Fibroblast of skin of back (primary cell): ENCODE measurements around the gene CHKB.
A peak's percentile ranks its signal among the peaks of the same experiment; 100 is the strongest.
"Not testable (repeated sequence)": the region's sequence is repeated elsewhere in the genome, so short reads cannot be mapped to it uniquely, and the experiment has no call there.

Source experiments
- DNase-seq: peaks from one replicate; pipeline ENCODE4 v3.0.0-alpha.2; 2013

The CHKB gene

GRCh38 chr22:50612168-50612527 lies 29.5 kb upstream of the CHKB start:
- DNase-seq, result no peak

GRCh38 chr22:50611341-50612060 lies 28.9 kb upstream of the CHKB start:
- no peak for DNase-seq

GRCh38 chr22:50610581-50610980 lies 27.9 kb upstream of the CHKB start:
- DNase-seq, result no peak

GRCh38 chr22:50610041-50610451 lies 27.4 kb upstream of the CHKB start:
- no peak for DNase-seq

DNA sequence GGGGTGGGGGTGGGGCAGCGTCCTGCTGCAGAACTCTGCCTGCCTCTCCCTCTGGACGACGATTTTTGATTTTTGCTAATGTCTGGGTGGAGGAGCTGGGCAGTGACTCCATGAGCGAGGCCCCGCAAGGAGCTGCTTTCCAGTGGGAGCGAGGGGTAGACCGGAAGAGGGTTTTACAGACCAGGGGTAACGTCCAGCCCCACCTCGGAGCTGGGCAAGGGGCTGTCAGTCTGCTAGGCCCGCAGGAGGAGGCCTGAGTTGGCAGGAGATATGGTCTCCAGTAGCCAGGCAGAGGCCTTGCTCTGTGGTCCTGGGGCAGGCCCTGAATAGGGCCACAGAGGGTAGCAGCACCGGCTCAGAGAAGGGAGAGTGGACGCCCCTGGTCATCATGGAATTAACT lies 26.9 kb upstream of the CHKB start:
- no peak for DNase-seq

GRCh38 chr22:50608996-50609395 lies 26.3 kb upstream of the CHKB start:
- no peak for DNase-seq

DNA sequence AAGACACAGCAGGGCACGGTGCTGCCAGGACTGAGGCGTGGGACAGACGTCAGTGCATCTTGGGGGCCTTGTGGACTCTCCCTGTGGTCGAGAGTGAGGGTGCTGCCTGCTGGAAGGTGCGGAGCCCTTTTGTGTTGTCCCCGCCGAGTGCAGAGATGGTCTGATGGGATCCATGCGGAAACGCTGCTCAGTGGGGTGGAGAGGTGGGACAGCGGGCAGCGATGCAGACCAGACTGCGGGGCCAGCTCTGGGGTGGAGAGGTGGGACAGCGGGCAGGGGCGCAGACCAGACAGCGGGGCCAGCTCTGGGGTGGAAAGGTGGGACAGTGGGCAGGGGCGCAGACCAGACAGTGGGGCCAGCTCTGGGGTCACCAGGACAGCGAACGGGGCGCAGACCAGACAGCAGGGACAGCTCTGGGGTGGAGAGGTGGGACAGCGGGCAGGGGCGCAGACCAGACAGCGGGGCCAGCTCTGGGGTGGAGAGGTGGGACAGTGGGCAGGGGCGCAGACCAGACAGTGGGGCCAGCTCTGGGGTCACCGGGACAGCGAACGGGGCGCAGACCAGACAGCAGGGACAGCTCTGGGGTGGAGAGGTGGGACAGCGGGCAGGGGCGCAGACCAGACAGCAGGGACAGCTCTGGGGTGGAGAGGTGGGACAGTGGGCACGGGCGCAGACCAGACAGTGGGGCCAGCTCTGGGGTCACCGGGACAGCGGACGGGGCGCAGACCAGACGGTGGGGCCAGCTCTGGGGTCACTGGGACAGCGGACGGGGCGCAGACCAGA lies 25.6 kb upstream of the CHKB start:
- DNase-seq, result not testable (repeated sequence)

DNA sequence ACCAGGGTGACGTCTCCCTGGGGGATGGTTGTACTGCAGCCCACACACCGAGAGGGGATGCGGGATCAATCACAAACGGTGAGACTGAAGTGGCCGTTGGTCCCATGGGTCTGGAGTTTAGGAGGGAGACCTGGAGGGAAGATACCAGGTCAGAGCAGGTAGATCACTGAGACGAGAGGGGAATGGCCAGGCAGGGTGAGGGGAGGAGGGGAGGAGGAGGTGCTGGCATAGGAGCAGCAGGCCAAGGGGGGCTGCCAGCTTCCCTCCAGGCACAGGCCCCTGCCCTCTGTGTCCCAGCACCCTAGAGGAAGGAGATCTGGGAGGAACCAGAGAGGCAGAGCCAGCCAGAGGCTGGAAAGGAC lies 25.0 kb upstream of the CHKB start:
- no peak for DNase-seq

- no peak for DNase-seq
Measured at GRCh38 chr22:50606946-50607658, 24.5 kb upstream of the CHKB start.

- no peak for DNase-seq
Measured at GRCh38 chr22:50606165-50606945, 23.7 kb upstream of the CHKB start.

DNA sequence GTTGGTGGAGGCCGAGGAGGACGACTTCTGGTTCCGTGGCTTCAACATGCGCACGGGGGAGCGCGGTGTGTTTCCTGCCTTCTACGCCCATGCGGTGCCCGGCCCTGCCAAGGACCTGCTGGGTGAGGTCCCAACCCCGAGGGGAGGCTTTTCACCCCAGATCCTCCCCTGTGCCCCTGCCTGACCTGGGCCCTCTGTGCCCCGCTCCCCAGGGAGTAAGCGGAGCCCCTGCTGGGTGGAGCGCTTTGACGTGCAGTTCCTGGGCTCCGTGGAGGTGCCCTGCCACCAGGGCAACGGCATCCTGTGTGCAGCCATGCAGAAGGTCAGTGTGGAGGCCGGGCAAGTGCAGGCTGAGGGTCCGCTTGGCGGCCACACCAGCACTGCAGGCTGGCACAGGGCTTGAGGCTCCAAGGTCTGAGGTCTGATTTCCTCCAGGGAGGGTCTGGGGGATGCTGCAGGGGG lies 23.0 kb upstream of the CHKB start:
- no peak for DNase-seq

- DNase-seq, result no peak
Measured at GRCh38 chr22:50605002-50605612, 22.5 kb upstream of the CHKB start.

GRCh38 chr22:50604256-50605001 lies 21.8 kb upstream of the CHKB start:
- DNase-seq, result no peak

GRCh38 chr22:50603511-50604255 lies 21.0 kb upstream of the CHKB start:
- DNase-seq, result no peak

DNA sequence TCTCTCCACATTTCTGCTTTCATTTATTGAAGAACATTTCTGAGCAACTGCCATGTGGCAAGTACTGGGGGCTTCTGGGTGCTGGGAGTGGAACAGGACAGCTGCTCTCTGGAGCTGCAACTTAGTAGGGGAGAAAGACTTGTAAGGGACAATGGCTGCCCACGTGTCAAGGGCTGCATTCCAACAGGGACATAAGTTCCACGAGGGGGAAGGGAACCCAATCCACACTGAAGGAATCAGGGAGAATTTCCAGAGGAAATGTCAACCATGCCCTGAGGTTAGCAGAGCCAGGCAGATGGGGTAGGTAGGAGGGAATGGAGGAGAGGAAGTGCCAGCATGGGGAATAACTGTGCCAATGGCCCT lies 19.7 kb upstream of the CHKB start:
- no peak for DNase-seq

DNA sequence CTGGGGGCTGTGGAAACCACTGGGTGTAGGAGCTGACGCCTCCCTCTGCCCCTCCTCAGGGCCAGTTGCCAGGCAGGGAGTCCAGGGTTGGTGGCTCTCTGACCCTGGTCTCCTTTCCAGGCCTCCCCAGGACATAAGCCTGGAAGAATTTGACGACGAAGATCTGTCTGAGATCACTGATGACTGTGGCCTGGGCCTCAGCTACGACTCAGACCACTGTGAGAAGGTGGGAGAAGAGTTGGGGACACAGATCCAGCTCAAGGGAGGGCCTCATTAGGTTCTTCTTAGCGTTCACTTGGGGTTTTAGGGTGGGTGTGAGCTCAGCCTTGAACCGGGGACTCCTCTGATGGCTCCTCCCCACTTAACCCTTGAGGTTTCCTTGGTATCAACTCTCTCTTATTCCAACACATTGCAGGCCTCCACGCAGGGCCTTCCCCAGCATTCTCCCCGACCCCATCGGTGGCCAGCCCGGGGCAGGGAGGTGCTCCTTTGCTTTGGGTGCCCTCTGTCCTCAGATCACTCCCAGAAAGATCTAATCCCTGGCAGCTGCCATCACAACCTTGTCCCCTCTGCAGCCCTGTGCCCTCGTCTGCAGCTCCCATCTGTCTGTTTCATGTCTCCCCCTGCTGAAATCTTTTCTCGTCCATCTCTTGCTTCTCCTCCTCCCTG lies 19.2 kb upstream of the CHKB start:
- DNase-seq, result no peak

DNA sequence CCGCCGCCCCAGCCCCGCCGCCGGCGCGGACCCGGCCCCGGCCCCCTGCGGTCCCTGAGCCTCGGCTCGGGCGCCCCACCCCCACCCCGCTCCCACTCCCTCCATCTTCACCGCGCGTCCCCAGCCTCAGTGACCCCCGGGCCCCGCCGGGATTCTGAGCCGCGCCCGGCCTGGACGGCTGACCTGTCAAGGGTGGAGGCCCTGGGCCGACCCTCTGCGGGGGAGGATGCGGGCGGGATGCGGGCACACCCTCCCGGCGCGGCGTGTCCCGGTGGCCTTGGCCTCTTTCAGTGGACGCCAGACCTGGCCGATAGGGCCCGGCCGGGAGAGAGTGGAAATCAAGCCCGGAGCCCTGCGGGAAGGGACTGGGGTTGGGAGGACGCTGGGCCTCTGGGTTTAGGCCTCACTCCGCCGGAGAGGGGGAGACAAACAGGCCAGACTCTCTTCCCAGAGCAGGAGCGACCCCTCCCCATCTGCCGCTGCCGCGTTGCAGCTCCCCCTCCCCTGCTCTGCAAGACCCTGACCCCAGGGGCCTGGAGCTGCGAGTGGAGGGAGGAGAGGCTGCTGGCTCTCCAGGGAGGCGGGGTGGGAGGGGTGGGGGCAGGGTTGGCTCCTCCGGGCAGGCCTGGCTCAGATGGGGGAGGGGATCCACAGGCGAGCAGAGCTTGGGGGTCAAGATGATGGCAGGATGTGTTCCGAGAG lies 18.5 kb upstream of the CHKB start:
- no peak for DNase-seq

GRCh38 chr22:50600538-50600937 lies 17.9 kb upstream of the CHKB start, which contains the start of gene MAPK8IP2:
TSS of gene MAPK8IP2 (plus strand) at chr22:50600793. CDS start at chr22:50600819, 26 bp downstream.
- DNase-seq, result no peak

- DNase-seq, result peak; percentile 37
Measured at GRCh38 chr22:50599816-50600455, 17.3 kb upstream of the CHKB start.
